WTC11 (cell line): Measurements from ENCODE around the gene AIF1. TPM values are rescaled to one million over a fixed set of nuclear protein-coding genes. Genes with fewer than 3 reads are reported as not detected.

Source experiments
- ATAC-seq: fragments of 200-7000 bp; cut with Tn5 transposase; 2 replicates; pipeline ENCODE4 v1.10.0; 2021; ENCODE audit warnings: mild to moderate bottlenecking, moderate library complexity
- CTCF ChIA-PET: fragments of 300-600 bp; sonication (Branson Sonifier 250); formaldehyde crosslinking; loops from one replicate; lab custom pipeline; 2021; ENCODE audit warnings: antibody characterized with exemption; lab: Charles Lee
- POLR2A ChIA-PET: fragments of 350-600 bp; sonication (Branson Sonifier 250); formaldehyde crosslinking; loops from one replicate; lab custom pipeline; 2021; ENCODE audit warnings: antibody characterized with exemption; lab: Charles Lee
- DNase-seq: peaks from one replicate; pipeline ENCODE4 v3.0.0; 2021; ENCODE audit warnings: low spot score
- H3K27ac Mint-ChIP-seq: 2 replicates; pipeline ENCODE4 v1.8.0; 2021; ENCODE audit warnings: mixed read lengths
- H3K27me3 Mint-ChIP-seq: 2 replicates; pipeline ENCODE4 v1.8.0; 2021; ENCODE audit warnings: low read depth, mild to moderate bottlenecking, moderate library complexity, mixed read lengths
- H3K36me3 Mint-ChIP-seq: 2 replicates; pipeline ENCODE4 v1.8.0; 2021; ENCODE audit warnings: mixed read lengths
- H3K4me1 Mint-ChIP-seq: 2 replicates; pipeline ENCODE4 v1.8.0; 2022; ENCODE audit warnings: mixed read lengths
- H3K4me3 Mint-ChIP-seq: 2 replicates; pipeline ENCODE4 v1.8.0; 2021; ENCODE audit warnings: mild to moderate bottlenecking, moderate library complexity, mixed read lengths
- H3K9me3 Mint-ChIP-seq: 2 replicates; pipeline ENCODE4 v1.8.0; 2021; ENCODE audit warnings: mixed read lengths
- E2F5 ChIP-seq: sonication (generic); formaldehyde crosslinking; IDR thresholded peaks from 2 replicates; pipeline ENCODE4 v1.8.1; 2022; ENCODE audit warnings: mild to moderate bottlenecking, moderate library complexity, missing genetic modification reagents
- ERG ChIP-seq: fragments of 250-450 bp; sonication (Bioruptor Pico); IDR thresholded peaks from 2 replicates; pipeline ENCODE4 v1.8.0; 2021; ENCODE audit warnings: mild to moderate bottlenecking
- FOXK1 ChIP-seq: sonication (generic); formaldehyde crosslinking; IDR thresholded peaks from 2 replicates; pipeline ENCODE4 v1.8.0; 2022; ENCODE audit warnings: mild to moderate bottlenecking, moderate library complexity, missing genetic modification reagents
- GABPB1 ChIP-seq: sonication (generic); formaldehyde crosslinking; IDR thresholded peaks from 2 replicates; pipeline ENCODE4 v1.8.1; 2023; ENCODE audit warnings: mild to moderate bottlenecking, missing genetic modification reagents
- HMGXB4 ChIP-seq: sonication (generic); formaldehyde crosslinking; IDR thresholded peaks from 2 replicates; pipeline ENCODE4 v1.8.1; 2023; ENCODE audit warnings: mild to moderate bottlenecking, moderate library complexity, missing genetic modification reagents
- IRF1 ChIP-seq: sonication (generic); formaldehyde crosslinking; IDR thresholded peaks from 2 replicates; pipeline ENCODE4 v1.8.0; 2023; ENCODE audit warnings: missing genetic modification reagents
- IRF2 ChIP-seq: sonication (generic); formaldehyde crosslinking; IDR thresholded peaks from 2 replicates; pipeline ENCODE4 v1.8.0; 2022; ENCODE audit warnings: low read depth, missing genetic modification reagents, borderline replicate concordance
- JAZF1 ChIP-seq: fragments of 250-450 bp; sonication (Bioruptor Pico); IDR thresholded peaks from 2 replicates; pipeline ENCODE4 v1.9.0; 2021; ENCODE audit warnings: moderate library complexity, mild to moderate bottlenecking, inconsistent platforms
- SP1 ChIP-seq: sonication (generic); formaldehyde crosslinking; conservative IDR thresholded peaks from 2 replicates; pipeline ENCODE4 v1.8.1; 2022; ENCODE audit warnings: missing genetic modification reagents
- TEAD1 ChIP-seq: sonication (generic); formaldehyde crosslinking; IDR thresholded peaks from 2 replicates; pipeline ENCODE4 v1.8.0; 2022; ENCODE audit warnings: mild to moderate bottlenecking, missing genetic modification reagents
- TP53 ChIP-seq: sonication (generic); formaldehyde crosslinking; IDR thresholded peaks from 2 replicates; pipeline ENCODE4 v1.8.1; 2023; ENCODE audit warnings: mild to moderate bottlenecking, missing genetic modification reagents
- total RNA-seq: library from RNA; stranded (reverse); gene quantifications from 3 replicates; pipeline ENCODE4 v1.2.3, GENCODE V29; 2021
- TF ChIP-seq, protein P1 (sequence below): sonication (generic); formaldehyde crosslinking; IDR thresholded peaks from 2 replicates; pipeline ENCODE4 v1.8.1; 2023; ENCODE audit warnings: mild to moderate bottlenecking, missing genetic modification reagents, borderline replicate concordance
- TF ChIP-seq, protein P2 (sequence below): sonication (generic); formaldehyde crosslinking; IDR thresholded peaks from 2 replicates; pipeline ENCODE4 v1.8.1; 2023; ENCODE audit warnings: mild to moderate bottlenecking, missing genetic modification reagents

Gene AIF1
- total RNA-seq, 1 experiment from 2014 or later = 5.4 TPM

DNA sequence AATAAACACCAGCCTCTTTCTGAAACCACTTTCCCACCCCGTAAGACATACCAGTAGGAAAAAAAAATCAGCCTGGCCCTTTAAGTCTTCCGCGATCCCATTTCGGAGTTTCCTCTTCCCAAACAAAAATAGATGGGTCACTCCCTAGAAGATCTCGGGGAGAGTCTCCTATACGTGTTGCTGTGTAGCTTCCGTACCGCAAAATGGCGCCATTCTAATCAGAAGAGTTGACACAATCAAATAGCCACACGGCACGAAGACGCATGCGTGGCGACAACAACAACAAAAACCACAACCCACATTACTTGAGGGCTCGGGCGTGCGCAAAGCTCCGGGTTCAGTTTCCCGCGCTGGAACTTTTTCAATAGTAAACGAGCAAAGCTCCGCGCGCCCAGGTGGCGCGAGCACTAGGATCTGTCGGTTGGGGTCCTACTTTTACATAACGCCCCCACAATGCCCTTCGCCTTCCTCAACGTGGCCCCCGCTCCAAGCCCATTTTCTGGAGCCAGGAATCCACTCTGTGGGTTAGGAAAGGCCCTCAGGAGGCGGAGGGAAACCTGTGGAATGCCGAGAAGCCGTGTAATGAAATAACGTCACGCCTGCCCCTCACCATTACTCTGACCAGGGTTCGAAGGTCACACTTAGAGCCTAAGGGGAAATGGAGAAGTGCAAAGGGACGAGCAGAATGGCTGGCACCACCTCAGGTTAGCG is 49.9 kb downstream of the AIF1 start, which contains the start of gene GPANK1 (continued):
- TF ChIP-seq, protein P1, sequence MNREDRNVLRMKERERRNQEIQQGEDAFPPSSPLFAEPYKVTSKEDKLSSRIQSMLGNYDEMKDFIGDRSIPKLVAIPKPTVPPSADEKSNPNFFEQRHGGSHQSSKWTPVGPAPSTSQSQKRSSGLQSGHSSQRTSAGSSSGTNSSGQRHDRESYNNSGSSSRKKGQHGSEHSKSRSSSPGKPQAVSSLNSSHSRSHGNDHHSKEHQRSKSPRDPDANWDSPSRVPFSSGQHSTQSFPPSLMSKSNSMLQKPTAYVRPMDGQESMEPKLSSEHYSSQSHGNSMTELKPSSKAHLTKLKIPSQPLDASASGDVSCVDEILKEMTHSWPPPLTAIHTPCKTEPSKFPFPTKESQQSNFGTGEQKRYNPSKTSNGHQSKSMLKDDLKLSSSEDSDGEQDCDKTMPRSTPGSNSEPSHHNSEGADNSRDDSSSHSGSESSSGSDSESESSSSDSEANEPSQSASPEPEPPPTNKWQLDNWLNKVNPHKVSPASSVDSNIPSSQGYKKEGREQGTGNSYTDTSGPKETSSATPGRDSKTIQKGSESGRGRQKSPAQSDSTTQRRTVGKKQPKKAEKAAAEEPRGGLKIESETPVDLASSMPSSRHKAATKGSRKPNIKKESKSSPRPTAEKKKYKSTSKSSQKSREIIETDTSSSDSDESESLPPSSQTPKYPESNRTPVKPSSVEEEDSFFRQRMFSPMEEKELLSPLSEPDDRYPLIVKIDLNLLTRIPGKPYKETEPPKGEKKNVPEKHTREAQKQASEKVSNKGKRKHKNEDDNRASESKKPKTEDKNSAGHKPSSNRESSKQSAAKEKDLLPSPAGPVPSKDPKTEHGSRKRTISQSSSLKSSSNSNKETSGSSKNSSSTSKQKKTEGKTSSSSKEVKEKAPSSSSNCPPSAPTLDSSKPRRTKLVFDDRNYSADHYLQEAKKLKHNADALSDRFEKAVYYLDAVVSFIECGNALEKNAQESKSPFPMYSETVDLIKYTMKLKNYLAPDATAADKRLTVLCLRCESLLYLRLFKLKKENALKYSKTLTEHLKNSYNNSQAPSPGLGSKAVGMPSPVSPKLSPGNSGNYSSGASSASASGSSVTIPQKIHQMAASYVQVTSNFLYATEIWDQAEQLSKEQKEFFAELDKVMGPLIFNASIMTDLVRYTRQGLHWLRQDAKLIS (CRISPR knock-in tag) = no peak
- TF ChIP-seq E2F5 (CRISPR knock-in tag) (0 out of 2 replicates have a peak, but pooled peaks have one; percentile 5), TEAD1 (CRISPR knock-in tag) (0 out of 2 replicates have a peak, but pooled peaks have one; percentile 36)

DNA sequence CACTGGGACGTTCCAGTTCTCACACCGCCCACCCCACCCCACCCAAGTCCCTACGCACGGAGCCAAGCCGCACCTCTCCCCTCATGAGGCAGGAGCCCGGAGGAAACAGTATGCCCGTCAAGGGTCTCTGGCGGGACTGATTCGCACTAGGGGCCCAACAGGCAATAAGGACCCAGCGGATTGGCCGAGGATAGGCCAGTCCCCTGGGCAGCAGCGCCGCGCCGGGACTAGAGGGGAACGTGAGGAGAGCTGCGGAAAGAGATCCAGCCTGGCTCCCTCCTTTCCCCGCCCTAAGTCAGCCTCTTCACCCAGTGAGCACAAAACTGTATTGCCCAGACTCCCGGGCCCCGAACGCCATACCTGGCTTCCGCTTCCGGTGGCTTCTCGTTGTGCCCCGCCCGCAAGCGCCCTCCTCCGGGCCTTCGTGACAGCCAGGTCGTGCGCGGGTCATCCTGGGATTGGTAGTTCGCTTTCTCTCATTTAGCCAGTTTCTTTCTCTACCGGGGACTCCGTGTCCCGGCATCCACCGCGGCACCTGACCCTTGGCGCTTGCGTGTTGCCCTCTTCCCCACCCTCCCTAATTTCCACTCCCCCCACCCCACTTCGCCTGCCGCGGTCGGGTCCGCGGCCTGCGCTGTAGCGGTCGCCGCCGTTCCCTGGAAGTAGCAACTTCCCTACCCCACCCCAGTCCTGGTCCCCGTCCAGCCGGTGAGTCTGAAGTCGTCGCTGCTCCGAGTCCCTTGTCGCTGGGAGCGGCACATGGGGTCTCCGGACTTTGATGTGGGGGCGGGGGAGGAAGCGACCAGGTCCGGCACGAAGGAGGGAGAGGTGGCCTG is 50.7 kb downstream of the AIF1 start, which contains the start of gene CSNK2B:
Gene CSNK2B (plus strand): TSS at position 580 of the 836 bp plus-strand sequence. CDS start 752 bp downstream, outside the sequence.
- POLR2A ChIA-PET = interaction anchor here (0.9 to 1.6 kb wide), 7 partner anchors 11 to 197 kb away, joined by 3 to 9 read pairs (median 4); partner anchors contain the start of genes ABHD16A, BAG6, DDX39B and HSPA1B
- TF ChIP-seq, protein P1 (CRISPR knock-in tag) = no peak
- no peak for TF ChIP-seq TP53 (CRISPR knock-in tag)
- no peak for TF ChIP-seq IRF2 (CRISPR knock-in tag)
- TF ChIP-seq JAZF1 (CRISPR knock-in tag) = no peak
- TF ChIP-seq IRF1 (CRISPR knock-in tag) = no peak
- 0 out of 2 replicates have a peak, but pooled peaks have one; percentile 31 for TF ChIP-seq SP1 (CRISPR knock-in tag)
- peak; percentile 73; the same call in 1 of the 2 replicates for TF ChIP-seq FOXK1 (CRISPR knock-in tag)
- TF ChIP-seq, protein P2, sequence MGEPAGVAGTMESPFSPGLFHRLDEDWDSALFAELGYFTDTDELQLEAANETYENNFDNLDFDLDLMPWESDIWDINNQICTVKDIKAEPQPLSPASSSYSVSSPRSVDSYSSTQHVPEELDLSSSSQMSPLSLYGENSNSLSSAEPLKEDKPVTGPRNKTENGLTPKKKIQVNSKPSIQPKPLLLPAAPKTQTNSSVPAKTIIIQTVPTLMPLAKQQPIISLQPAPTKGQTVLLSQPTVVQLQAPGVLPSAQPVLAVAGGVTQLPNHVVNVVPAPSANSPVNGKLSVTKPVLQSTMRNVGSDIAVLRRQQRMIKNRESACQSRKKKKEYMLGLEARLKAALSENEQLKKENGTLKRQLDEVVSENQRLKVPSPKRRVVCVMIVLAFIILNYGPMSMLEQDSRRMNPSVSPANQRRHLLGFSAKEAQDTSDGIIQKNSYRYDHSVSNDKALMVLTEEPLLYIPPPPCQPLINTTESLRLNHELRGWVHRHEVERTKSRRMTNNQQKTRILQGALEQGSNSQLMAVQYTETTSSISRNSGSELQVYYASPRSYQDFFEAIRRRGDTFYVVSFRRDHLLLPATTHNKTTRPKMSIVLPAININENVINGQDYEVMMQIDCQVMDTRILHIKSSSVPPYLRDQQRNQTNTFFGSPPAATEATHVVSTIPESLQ (CRISPR knock-in tag) = no peak
- peak; percentile 76; the same call in 1 of the 2 replicates for TF ChIP-seq GABPB1 (CRISPR knock-in tag)
- TF ChIP-seq HMGXB4 = peak; percentile 39; the same call in 1 of the 2 replicates
- no peak for TF ChIP-seq ERG (CRISPR knock-in tag)

More for the DNA sequence above, 50.7 kb downstream of the AIF1 start, which contains the start of gene CSNK2B:
- Mint-ChIP-seq H3K4me1 (peaks cover 31% of the 10 kb centered on the region), H3K4me3 (peak within 1 kb of the TSS; percentile 91), H3K27me3 (no peaks in the 10 kb centered on the region), H3K27ac (peak within 1 kb of the TSS; percentile 98), H3K36me3 (peaks cover 60% of the 10 kb centered on the region), H3K9me3 (no peaks in the 10 kb centered on the region)
- DNase-seq = peak; percentile 97
- CTCF ChIA-PET = interaction anchor here (0.9 to 1.8 kb wide), 7 partner anchors 12 to 125 kb away, joined by 3 to 7 read pairs (median 4); partner anchors contain the start of gene DDAH2
- peak; percentile 85 for ATAC-seq
